Measurements from ENCODE around the gene MYH9.
A peak's percentile ranks its signal among the peaks of the same experiment; 100 is the strongest.

DNA sequence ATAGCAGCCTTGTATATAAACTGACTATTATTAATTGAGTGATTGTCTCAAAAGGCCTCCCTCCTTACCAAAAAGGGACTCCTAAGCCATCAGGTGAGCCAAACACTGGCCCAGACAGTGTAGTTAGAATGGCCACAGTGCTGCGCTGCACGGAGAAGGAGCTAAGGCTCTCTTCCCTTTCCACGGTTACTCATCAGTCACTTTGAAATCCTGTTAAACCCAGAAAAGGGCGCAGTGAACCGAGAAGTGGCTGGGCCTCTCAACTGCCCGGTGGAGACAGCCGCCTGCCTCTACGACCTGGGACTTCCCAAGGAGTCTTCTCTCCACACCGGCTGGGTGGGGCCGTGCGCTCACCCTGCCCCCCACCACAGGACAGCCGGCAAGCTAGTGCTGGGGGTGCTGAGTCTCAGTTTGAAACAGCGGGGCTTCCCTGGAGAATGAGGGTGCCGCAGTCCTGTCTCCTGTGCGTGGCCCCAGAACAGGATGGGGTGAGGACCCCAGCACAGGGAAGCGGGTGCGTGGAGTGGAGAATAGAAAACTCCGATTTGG lies 1.3 kb downstream of the MYH9 start:
- TF ChIP-seq JUND (IDR thresholded peaks at IDR 0.05) (no peak), SP1 (IDR thresholded peaks at IDR 0.05) (no peak)
- TF ChIP-seq, protein P1, sequence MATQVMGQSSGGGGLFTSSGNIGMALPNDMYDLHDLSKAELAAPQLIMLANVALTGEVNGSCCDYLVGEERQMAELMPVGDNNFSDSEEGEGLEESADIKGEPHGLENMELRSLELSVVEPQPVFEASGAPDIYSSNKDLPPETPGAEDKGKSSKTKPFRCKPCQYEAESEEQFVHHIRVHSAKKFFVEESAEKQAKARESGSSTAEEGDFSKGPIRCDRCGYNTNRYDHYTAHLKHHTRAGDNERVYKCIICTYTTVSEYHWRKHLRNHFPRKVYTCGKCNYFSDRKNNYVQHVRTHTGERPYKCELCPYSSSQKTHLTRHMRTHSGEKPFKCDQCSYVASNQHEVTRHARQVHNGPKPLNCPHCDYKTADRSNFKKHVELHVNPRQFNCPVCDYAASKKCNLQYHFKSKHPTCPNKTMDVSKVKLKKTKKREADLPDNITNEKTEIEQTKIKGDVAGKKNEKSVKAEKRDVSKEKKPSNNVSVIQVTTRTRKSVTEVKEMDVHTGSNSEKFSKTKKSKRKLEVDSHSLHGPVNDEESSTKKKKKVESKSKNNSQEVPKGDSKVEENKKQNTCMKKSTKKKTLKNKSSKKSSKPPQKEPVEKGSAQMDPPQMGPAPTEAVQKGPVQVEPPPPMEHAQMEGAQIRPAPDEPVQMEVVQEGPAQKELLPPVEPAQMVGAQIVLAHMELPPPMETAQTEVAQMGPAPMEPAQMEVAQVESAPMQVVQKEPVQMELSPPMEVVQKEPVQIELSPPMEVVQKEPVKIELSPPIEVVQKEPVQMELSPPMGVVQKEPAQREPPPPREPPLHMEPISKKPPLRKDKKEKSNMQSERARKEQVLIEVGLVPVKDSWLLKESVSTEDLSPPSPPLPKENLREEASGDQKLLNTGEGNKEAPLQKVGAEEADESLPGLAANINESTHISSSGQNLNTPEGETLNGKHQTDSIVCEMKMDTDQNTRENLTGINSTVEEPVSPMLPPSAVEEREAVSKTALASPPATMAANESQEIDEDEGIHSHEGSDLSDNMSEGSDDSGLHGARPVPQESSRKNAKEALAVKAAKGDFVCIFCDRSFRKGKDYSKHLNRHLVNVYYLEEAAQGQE (IDR thresholded peaks at IDR 0.05) = peak; percentile 81
